ENCODE results near the gene KRTAP4-1.
"Not testable (repeated sequence)": the region's sequence is repeated elsewhere in the genome, so short reads cannot be mapped to it uniquely, and the experiment has no call there.

The KRTAP4-1 gene

GRCh38 chr17:41171886-41172285 lies 12.8 kb downstream of the KRTAP4-1 start:
- DNase-seq (ENCODE audit: low read depth in 2 of 2), result no peak

- no peak for DNase-seq (ENCODE audit: low read depth in 2 of 2)
These were observed 16.6 kb downstream of the KRTAP4-1 start, which contains the start of gene KRTAP4-3 for GRCh38 chr17:41168121-41168520. Gene KRTAP4-3 (minus strand): TSS chr17:41168221. CDS start chr17:41168172, 49 bp downstream.

- DNase-seq (ENCODE audit: low read depth in 2 of 2), result no peak
These were observed 17.1 kb downstream of the KRTAP4-1 start for GRCh38 chr17:41167561-41167960.

- DNase-seq (ENCODE audit: low read depth in 2 of 2), result no peak
These were observed 20.9 kb downstream of the KRTAP4-1 start for GRCh38 chr17:41163828-41164227.

GRCh38 chr17:41160648-41161047 lies 24.1 kb downstream of the KRTAP4-1 start, which contains the start of gene KRTAP4-4:
Gene KRTAP4-4 (minus strand): TSS chr17:41160748. CDS start chr17:41160691, 57 bp downstream.
- no peak for DNase-seq (ENCODE audit: low read depth in 2 of 2)

GRCh38 chr17:41160190-41160589 lies 24.5 kb downstream of the KRTAP4-1 start:
- DNase-seq (ENCODE audit: low read depth in 2 of 2), result not testable (repeated sequence)

GRCh38 chr17:41153856-41154255 lies 30.9 kb downstream of the KRTAP4-1 start:
- no peak for DNase-seq (ENCODE audit: low read depth in 2 of 2)

GRCh38 chr17:41151525-41151924 lies 33.2 kb downstream of the KRTAP4-1 start:
- DNase-seq (ENCODE audit: low read depth in 2 of 2), result no peak

GRCh38 chr17:41150026-41150425 lies 34.7 kb downstream of the KRTAP4-1 start:
- no peak for DNase-seq (ENCODE audit: low read depth in 2 of 2)

- no peak for DNase-seq (ENCODE audit: low read depth in 2 of 2)
These were observed 35.1 kb downstream of the KRTAP4-1 start, which contains the start of gene KRTAP4-5 for GRCh38 chr17:41149652-41149985. Gene KRTAP4-5 (minus strand): TSS chr17:41149825. CDS start chr17:41149767, 58 bp downstream.

- not testable (repeated sequence) for DNase-seq (ENCODE audit: low read depth in 2 of 2)
These were observed 35.6 kb downstream of the KRTAP4-1 start for GRCh38 chr17:41148971-41149651.

GRCh38 chr17:41147531-41148204 lies 37.0 kb downstream of the KRTAP4-1 start:
- DNase-seq (ENCODE audit: low read depth in 2 of 2), result no peak

- DNase-seq (ENCODE audit: low read depth in 2 of 2), result no peak
These were observed 39.5 kb downstream of the KRTAP4-1 start for GRCh38 chr17:41145261-41145660.

- DNase-seq (ENCODE audit: low read depth in 2 of 2), result no peak
These were observed 39.9 kb downstream of the KRTAP4-1 start for GRCh38 chr17:41144846-41145245.

- no peak for DNase-seq (ENCODE audit: low read depth in 2 of 2)
These were observed 43.4 kb downstream of the KRTAP4-1 start for GRCh38 chr17:41141361-41141760.

- DNase-seq (ENCODE audit: low read depth in 2 of 2), result no peak
These were observed 44.2 kb downstream of the KRTAP4-1 start, which contains the start of gene KRTAP4-6 for GRCh38 chr17:41140360-41141131. Gene KRTAP4-6 (minus strand): TSS chr17:41140544. CDS start chr17:41140487, 57 bp downstream.

- not testable (repeated sequence) for DNase-seq (ENCODE audit: low read depth in 2 of 2)
These were observed 44.8 kb downstream of the KRTAP4-1 start for GRCh38 chr17:41139865-41140264.
